ENCODE measurements around the gene GPN2. TPM values are rescaled to one million over a fixed set of nuclear protein-coding genes. Genes with fewer than 3 reads are reported as not detected.
A peak's percentile ranks its signal among the peaks of the same experiment; 100 is the strongest.

Gene GPN2
- total RNA-seq, 2 experiments from 2014 or later: 17.5 to 46.6 TPM

- Histone ChIP-seq H4K20me1 (ENCODE audit: insufficient read depth, low read length) (no peaks in the 10 kb centered on the region), H3K9me3 (ENCODE audit: low read length) (no peaks in the 10 kb centered on the region), H3K4me1 (ENCODE audit: insufficient read depth, low read length, poor library complexity, severe bottlenecking) (peaks cover 16% of the 10 kb centered on the region), H3K27ac (ENCODE audit: low read depth, low read length, poor library complexity, severe bottlenecking) (peak overlapping the region; percentile 43), H3K4me3 (ENCODE audit: low read depth, low read length, poor library complexity, severe bottlenecking) (peak overlapping the region; percentile 91), H3K9me2 (ENCODE audit: insufficient read depth, low read length) (no peaks in the 10 kb centered on the region), H3K36me3 (ENCODE audit: insufficient read depth, low read length) (peaks cover 12% of the 10 kb centered on the region; the same call in 1 of the 2 replicates), H2AFZ (ENCODE audit: low read length) (peak overlapping the region; percentile 99), H3K79me2 (ENCODE audit: insufficient read depth, low read depth, low read length) (peaks cover 17% of the 10 kb centered on the region), H3K4me2 (ENCODE audit: low read length) (peak overlapping the region; percentile 83)
- DNase-seq (ENCODE audit: low spot score): no peak
- TF ChIP-seq EZH2phosphoT487 (IDR thresholded peaks at IDR 0.05; ENCODE audit: borderline replicate concordance, low read depth, low read length): no peak
- TF ChIP-seq, protein P1, sequence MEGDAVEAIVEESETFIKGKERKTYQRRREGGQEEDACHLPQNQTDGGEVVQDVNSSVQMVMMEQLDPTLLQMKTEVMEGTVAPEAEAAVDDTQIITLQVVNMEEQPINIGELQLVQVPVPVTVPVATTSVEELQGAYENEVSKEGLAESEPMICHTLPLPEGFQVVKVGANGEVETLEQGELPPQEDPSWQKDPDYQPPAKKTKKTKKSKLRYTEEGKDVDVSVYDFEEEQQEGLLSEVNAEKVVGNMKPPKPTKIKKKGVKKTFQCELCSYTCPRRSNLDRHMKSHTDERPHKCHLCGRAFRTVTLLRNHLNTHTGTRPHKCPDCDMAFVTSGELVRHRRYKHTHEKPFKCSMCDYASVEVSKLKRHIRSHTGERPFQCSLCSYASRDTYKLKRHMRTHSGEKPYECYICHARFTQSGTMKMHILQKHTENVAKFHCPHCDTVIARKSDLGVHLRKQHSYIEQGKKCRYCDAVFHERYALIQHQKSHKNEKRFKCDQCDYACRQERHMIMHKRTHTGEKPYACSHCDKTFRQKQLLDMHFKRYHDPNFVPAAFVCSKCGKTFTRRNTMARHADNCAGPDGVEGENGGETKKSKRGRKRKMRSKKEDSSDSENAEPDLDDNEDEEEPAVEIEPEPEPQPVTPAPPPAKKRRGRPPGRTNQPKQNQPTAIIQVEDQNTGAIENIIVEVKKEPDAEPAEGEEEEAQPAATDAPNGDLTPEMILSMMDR (conservative IDR thresholded peaks at IDR 0.05; ENCODE audit: low read length): no peak
- CTCF ChIA-PET (ENCODE audit: unreplicated experiment): interaction anchor here (1.0 to 1.2 kb wide), 2 partner anchors 11 to 144 kb away, joined by 3 to 4 read pairs; partner anchors contain the start of gene GPN2
- POLR2A ChIA-PET: interaction anchor here (0.6 to 3.4 kb wide), 9 partner anchors 8 to 360 kb away, joined by 3 to 22 read pairs (median 3); partner anchors contain the start of genes GPN2 and NUDC
- intact Hi-C loops (cut with micrococcal nuclease; ENCODE audit: unreplicated experiment): no loop called here
- BruUV-seq (replicated peaks): TSS peak; percentile 96
Measured at GRCh38 chr1:26900815-26901511, 10.9 kb upstream of the GPN2 start.

GRCh38 chr1:26900001-26900814 is 10.1 kb upstream of the GPN2 start, which contains the start of gene GPATCH3:
Gene GPATCH3 (minus strand): TSS chr1:26900467. CDS start chr1:26900442, 25 bp downstream.
- DNase-seq (ENCODE audit: low spot score): peak; percentile 95
- Histone ChIP-seq H2AFZ (ENCODE audit: low read length) (peak within 1 kb of the TSS; percentile 99), H3K9me2 (ENCODE audit: insufficient read depth, low read length) (no peaks in the 10 kb centered on the region), H3K36me3 (ENCODE audit: insufficient read depth, low read length) (peaks cover 14% of the 10 kb centered on the region; the same call in 1 of the 2 replicates), H3K4me3 (ENCODE audit: low read depth, low read length, poor library complexity, severe bottlenecking) (peak within 1 kb of the TSS; percentile 91), H3K79me2 (ENCODE audit: insufficient read depth, low read depth, low read length) (peaks cover 17% of the 10 kb centered on the region), H3K27ac (ENCODE audit: low read depth, low read length, poor library complexity, severe bottlenecking) (peak within 1 kb of the TSS; percentile 43), H3K4me2 (ENCODE audit: low read length) (peak within 1 kb of the TSS; percentile 83), H4K20me1 (ENCODE audit: insufficient read depth, low read length) (no peaks in the 10 kb centered on the region), H3K9me3 (ENCODE audit: low read length) (no peaks in the 10 kb centered on the region), H3K4me1 (ENCODE audit: insufficient read depth, low read length, poor library complexity, severe bottlenecking) (peaks cover 16% of the 10 kb centered on the region)
- CTCF ChIA-PET (ENCODE audit: unreplicated experiment): interaction anchor here (1.0 to 1.2 kb wide), 2 partner anchors 10 to 144 kb away, joined by 3 to 4 read pairs; partner anchors contain the start of gene GPN2
- TF ChIP-seq, protein P1 (conservative IDR thresholded peaks at IDR 0.05; ENCODE audit: low read length): no peak
- TF ChIP-seq EZH2phosphoT487 (IDR thresholded peaks at IDR 0.05; ENCODE audit: borderline replicate concordance, low read depth, low read length): no peak
- POLR2A ChIA-PET: interaction anchor here (0.6 to 3.4 kb wide), 11 partner anchors 9 to 359 kb away, joined by 3 to 22 read pairs (median 3); partner anchors contain the start of genes GPN2 and NUDC
- BruUV-seq (replicated peaks): TSS peak; percentile 83
- intact Hi-C loops (cut with micrococcal nuclease; ENCODE audit: unreplicated experiment): no loop called here
